Upper lobe of left lung (tissue), 6 donors: Measurements from ENCODE around the gene MLF2. TPM values are rescaled to one million over a fixed set of nuclear protein-coding genes. Genes with fewer than 3 reads are reported as not detected.

ENCODE experiments used
- ATAC-seq, 2 donors: fragments of 200-7000 bp; cut with Tn5 transposase; one replicate each; pipeline ENCODE4 v1.9.1; 2022; ENCODE audit warnings: mild to moderate bottlenecking in 2 of 2, moderate library complexity in 2 of 2; ENCODE audit not compliant: low FRiP score in 2 of 2
- DNase-seq, 2 donors: peaks; one replicate each; pipeline ENCODE4 v3.0.0-alpha.2; 2019 to 2020
- H3K27ac ChIP-seq, 4 donors: fragments of 200-600 bp; sonication (generic); one replicate each; pipeline ENCODE4 v1.5.1; 2016 to 2019
- H3K27me3 ChIP-seq, 4 donors: fragments of 200-600 bp; sonication (generic); one replicate each; pipeline ENCODE4 v1.5.1; 2017 to 2019
- H3K36me3 ChIP-seq, 4 donors: fragments of 200-600 bp; sonication (generic); one replicate each; pipeline ENCODE4 v1.5.1; 2016 to 2019
- H3K4me1 ChIP-seq, 4 donors: fragments of 200-600 bp; sonication (generic); one replicate each; pipeline ENCODE4 v1.5.1; 2018 to 2019
- H3K4me3 ChIP-seq, 4 donors: fragments of 200-600 bp; sonication (generic); one replicate each; pipeline ENCODE4 v1.5.1; 2017 to 2019; ENCODE audit warnings: mild to moderate bottlenecking in 2 of 4, moderate library complexity in 1 of 4
- H3K9me3 ChIP-seq, 4 donors: fragments of 200-600 bp; sonication (generic); one replicate each; pipeline ENCODE4 v1.5.1; 2018 to 2019
- EP300 ChIP-seq, 4 donors: sonication (generic); formaldehyde crosslinking; IDR thresholded peaks; one replicate each; pipeline ENCODE4 v1.5.1; 2017; ENCODE audit warnings: antibody characterized with exemption in 4 of 4, control low read depth in 2 of 4
- POLR2A ChIP-seq, 4 donors: fragments of 450-650 bp; IDR thresholded peaks; one replicate each; pipeline ENCODE4 v1.5.1; 2016 to 2017; ENCODE audit warnings: antibody characterized with exemption in 4 of 4, mild to moderate bottlenecking in 2 of 4
- POLR2AphosphoS5 ChIP-seq, 2 donors: sonication (generic); formaldehyde crosslinking; IDR thresholded peaks; one replicate each; pipeline ENCODE4 v1.5.1; 2017; ENCODE audit warnings: antibody characterized with exemption in 2 of 2
- WGBS, 2 donors: methylation state at CpG; one replicate each; pipeline ENCODE4 v1.1.5; 2017 to 2018; 5-methylcytosine and 5-hydroxymethylcytosine counted together
- total RNA-seq, 6 donors: library from RNA; depleted of rRNA in 4 of 6; stranded (reverse); fragments of >200 nt in 4 of 6; gene quantifications; one replicate each; pipeline versions ENCODE4 v1.1.0 to v1.2.1, GENCODE V29; 2016 to 2021
- TF ChIP-seq, protein P1 (sequence below), 6 experiments: fragments of 450-650 bp in 4 of 6; fragments of 200-600 bp in 2 of 6; sonication (generic) in 2 of 6; IDR thresholded peaks; one replicate each; pipeline ENCODE4 v1.5.1; 2016 to 2019; ENCODE audit warnings: antibody characterized with exemption in 6 of 6
- donor health status: DM: no; HTN: no; CAD: no; lungs with moderate emphysema.
- donor health status: DM: no; HTN: yes; CAD: no; lungs with severe emphysema.

The MLF2 gene
- total RNA-seq, 6 donors from 2014 or later = 136 to 221 (median 144) TPM

- 58 to 63% methylated on average over 3 to 6 of the region's 6 CpGs for WGBS, 2 donors
- Histone ChIP-seq H3K4me1 (peaks cover 64 to 81% (median 70%) of the 10 kb centered on the region in 4 donors), H3K36me3 (peaks cover 0 to 21% (median 19%) of the 10 kb centered on the region in 4 donors), H3K4me3 (peak overlapping the region; percentile 7 to 92 (median 57)), H3K27ac (peak overlapping the region in 3 of 4 donors; percentile 85 to 99 (median 86)), H3K27me3 (no peaks in the 10 kb centered on the region), H3K9me3 (no peaks in the 10 kb centered on the region)
- ATAC-seq = no peak
- TF ChIP-seq, protein P1, sequence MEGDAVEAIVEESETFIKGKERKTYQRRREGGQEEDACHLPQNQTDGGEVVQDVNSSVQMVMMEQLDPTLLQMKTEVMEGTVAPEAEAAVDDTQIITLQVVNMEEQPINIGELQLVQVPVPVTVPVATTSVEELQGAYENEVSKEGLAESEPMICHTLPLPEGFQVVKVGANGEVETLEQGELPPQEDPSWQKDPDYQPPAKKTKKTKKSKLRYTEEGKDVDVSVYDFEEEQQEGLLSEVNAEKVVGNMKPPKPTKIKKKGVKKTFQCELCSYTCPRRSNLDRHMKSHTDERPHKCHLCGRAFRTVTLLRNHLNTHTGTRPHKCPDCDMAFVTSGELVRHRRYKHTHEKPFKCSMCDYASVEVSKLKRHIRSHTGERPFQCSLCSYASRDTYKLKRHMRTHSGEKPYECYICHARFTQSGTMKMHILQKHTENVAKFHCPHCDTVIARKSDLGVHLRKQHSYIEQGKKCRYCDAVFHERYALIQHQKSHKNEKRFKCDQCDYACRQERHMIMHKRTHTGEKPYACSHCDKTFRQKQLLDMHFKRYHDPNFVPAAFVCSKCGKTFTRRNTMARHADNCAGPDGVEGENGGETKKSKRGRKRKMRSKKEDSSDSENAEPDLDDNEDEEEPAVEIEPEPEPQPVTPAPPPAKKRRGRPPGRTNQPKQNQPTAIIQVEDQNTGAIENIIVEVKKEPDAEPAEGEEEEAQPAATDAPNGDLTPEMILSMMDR (IDR thresholded peaks at IDR 0.05) = no peak
- no peak for TF ChIP-seq POLR2AphosphoS5 (IDR thresholded peaks at IDR 0.05)
- no peak for TF ChIP-seq EP300 (IDR thresholded peaks at IDR 0.05)
- no peak for TF ChIP-seq POLR2A (IDR thresholded peaks at IDR 0.05)
- no peak for DNase-seq
Observed at GRCh38 chr12:6768437-6768914, 15.5 kb upstream of the MLF2 start.

DNA sequence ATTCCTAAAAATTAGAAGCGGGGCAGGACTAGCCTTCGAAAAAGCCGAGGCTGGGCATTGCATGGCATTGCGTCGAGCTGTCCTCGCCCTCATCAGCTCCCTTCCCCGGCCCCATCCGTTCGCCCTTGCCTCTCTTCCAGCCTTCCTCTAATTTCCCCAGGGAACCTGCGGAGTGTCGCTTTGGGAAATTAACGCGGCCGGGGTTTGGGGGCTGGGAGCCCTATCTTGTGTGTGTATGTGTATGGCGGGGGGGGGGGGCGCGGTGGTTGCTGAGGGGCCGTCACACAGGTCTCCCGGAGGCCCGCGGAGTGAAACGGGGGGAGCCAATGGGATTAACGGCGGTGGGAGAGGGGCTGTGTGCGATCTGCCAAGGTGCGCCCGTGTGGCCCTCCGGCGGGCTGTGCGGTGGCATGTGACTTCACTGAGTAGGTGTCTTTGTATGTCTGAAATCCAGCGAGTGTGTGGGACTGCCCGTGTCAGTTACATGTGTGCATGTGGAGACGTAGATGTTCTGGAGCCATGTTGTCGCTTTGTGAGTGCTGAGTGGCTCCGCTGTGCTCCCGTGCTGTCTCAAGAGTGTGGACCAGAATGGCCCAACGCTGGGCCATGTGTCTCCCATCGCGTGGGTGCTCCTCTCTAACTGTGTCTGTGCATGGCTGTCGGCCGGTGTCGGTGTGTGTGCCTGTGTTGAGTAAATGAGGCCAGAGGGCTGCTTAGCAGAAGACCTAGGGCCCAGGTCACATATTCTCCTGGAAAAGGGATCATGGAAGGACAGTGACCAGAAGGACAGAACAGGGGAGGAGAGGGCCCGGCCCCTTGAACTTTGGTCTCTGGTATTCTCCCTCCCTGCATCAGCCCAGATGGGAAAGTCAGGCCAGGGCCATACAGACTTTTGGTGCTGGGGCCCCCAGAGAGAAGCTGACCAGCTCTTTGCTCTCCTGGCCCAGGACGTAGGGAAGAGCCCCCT lies 14.7 kb upstream of the MLF2 start:
- Histone ChIP-seq H3K4me3 (peak overlapping the region; percentile 54 to 92 (median 72)), H3K27me3 (no peaks in the 10 kb centered on the region), H3K27ac (peak overlapping the region; percentile 85 to 99 (median 86)), H3K36me3 (peaks cover 0 to 21% (median 19%) of the 10 kb centered on the region in 4 donors), H3K9me3 (no peaks in the 10 kb centered on the region), H3K4me1 (peaks cover 66 to 81% (median 72%) of the 10 kb centered on the region in 4 donors)
- TF ChIP-seq EP300 (IDR thresholded peaks at IDR 0.05) (no peak), POLR2A (IDR thresholded peaks at IDR 0.05) (no peak), POLR2AphosphoS5 (IDR thresholded peaks at IDR 0.05) (no peak)
- TF ChIP-seq, protein P1 (IDR thresholded peaks at IDR 0.05) = no peak
- ATAC-seq (no peak), DNase-seq (peak; percentile 40 to 76)
- 14 to 22% methylated on average over 21 to 44 of the region's 44 CpGs for WGBS, 2 donors

DNA sequence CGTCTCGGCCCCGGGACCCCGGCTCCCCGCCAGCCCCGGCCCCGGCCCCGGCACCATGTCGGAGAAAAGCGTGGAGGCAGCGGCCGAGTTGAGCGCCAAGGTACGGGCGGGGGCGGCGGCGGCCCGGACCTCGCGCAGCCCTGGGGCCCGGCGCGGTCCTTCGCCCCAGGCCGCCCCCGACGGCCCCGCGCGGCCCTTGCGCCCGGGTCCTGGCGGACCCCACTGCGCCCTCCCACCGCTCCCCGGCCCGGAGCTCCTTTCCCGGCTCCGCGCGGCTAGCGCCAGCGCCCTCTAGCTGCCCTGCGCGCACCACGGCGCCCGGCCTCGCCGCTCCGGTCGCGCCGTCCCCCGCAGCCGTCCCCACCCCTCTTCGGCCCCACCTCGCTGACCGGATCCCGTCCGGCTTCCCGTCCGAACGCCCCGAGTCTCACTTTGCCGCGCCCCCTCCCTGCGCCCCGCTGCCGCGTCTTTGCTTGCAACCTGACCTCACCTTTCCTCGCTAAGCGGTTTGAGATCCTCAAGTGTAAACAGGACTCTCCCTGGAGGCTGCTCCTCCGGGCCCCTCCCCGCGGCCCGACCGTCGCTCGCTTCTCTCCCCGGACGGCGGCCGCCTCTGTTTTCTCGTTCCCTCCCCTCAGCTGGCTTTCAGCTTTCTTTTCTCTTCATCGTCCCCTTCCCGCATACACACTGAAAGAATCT lies 13.9 kb upstream of the MLF2 start:
- Histone ChIP-seq H3K36me3 (peaks cover 0 to 21% (median 19%) of the 10 kb centered on the region in 4 donors), H3K4me3 (peak overlapping the region; percentile 54 to 92 (median 72)), H3K4me1 (peaks cover 58 to 72% (median 63%) of the 10 kb centered on the region in 4 donors), H3K9me3 (no peaks in the 10 kb centered on the region), H3K27me3 (no peaks in the 10 kb centered on the region), H3K27ac (peak overlapping the region; percentile 85 to 99 (median 86))
- TF ChIP-seq POLR2A (IDR thresholded peaks at IDR 0.05) = peak in 1 of 4 donors; percentile 7
- no peak for TF ChIP-seq EP300 (IDR thresholded peaks at IDR 0.05)
- TF ChIP-seq POLR2AphosphoS5 (IDR thresholded peaks at IDR 0.05) = peak; percentile 50 to 67
- TF ChIP-seq, protein P1 (IDR thresholded peaks at IDR 0.05) = peak; percentile 67 to 95 (median 92)
- peak; percentile 77 for ATAC-seq
- WGBS, 2 donors = 0 to 1% methylated on average over 30 to 75 of the region's 88 CpGs
- DNase-seq = peak; percentile 88 to 96

- H3K9me3 ChIP-seq = no peaks in the 10 kb centered on the region
- H3K4me1 ChIP-seq = peaks cover 51 to 63% (median 54%) of the 10 kb centered on the region in 4 donors
- H3K36me3 ChIP-seq = peaks cover 0 to 17% (median 14%) of the 10 kb centered on the region in 4 donors
- H3K27me3 ChIP-seq = no peaks in the 10 kb centered on the region
- H3K27ac ChIP-seq = peak within 1 kb of the TSS; percentile 85 to 99 (median 86)
- 3 to 4% methylated on average over 23 to 29 of the region's 63 CpGs for WGBS, 2 donors
- H3K4me3 ChIP-seq = peak within 1 kb of the TSS; percentile 54 to 92 (median 72)
- peak; percentile 74 to 94 for DNase-seq
- TF ChIP-seq POLR2AphosphoS5 (IDR thresholded peaks at IDR 0.05) (peak; percentile 77 to 97), EP300 (IDR thresholded peaks at IDR 0.05) (no peak), POLR2A (IDR thresholded peaks at IDR 0.05) (peak in 2 of 4 donors; percentile 50 to 81)
- TF ChIP-seq, protein P1 (IDR thresholded peaks at IDR 0.05) = no peak
- ATAC-seq = peak; percentile 45 to 66
Observed at GRCh38 chr12:6765634-6766581, 13.0 kb upstream of the MLF2 start, which contains the start of gene PTMS. Gene PTMS (plus strand): TSS chr12:6766363. CDS start chr12:6766706, 343 bp downstream.
